ENCODE results near the gene SHBG. TPM values are rescaled to one million over a fixed set of nuclear protein-coding genes. Genes with fewer than 3 reads are reported as not detected.

The SHBG gene
- total and polyA plus RNA-seq, 4 donors = 0.20 to 2.7 (median 1.3) TPM

DNA sequence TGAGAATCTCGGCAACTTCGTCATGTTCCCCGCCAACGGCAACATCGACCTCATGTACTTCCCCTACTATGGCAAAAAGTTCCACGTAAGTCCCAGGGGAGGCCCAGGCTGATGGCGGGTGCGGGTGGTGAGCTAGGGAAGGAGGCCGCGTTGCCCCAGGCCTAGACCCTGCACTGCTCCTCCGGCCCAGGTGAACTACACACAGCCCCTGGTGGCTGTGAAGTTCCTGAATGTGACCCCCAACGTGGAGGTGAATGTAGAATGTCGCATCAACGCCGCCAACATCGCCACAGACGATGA, 25.6 kb downstream of the SHBG start:
- 95% methylated on average over 9 of the region's 17 CpGs for WGBS (ENCODE audit: insufficient coverage)
- no peaks in the 10 kb centered on the region for H3K27me3 ChIP-seq (ENCODE audit: control insufficient read depth, insufficient read depth, low read length)
- H3K9me3 ChIP-seq (ENCODE audit: control insufficient read depth, insufficient read depth, low read length) = no peaks in the 10 kb centered on the region
- no peak overlapping the region for H3K4me3 ChIP-seq (ENCODE audit: low read depth, low read length)
- H3K4me1 ChIP-seq (ENCODE audit: control insufficient read depth, insufficient read depth, low read length) = peaks cover 63% of the 10 kb centered on the region
- H3K27ac ChIP-seq (ENCODE audit: low read depth, low read length) = peak overlapping the region; percentile 84
- no peak for DNase-seq (ENCODE audit: low read depth in 4 of 6, low spot score in 6 of 6)
- H3K36me3 ChIP-seq (ENCODE audit: control insufficient read depth, insufficient read depth, low read length) = peaks cover 38% of the 10 kb centered on the region

GRCh38 chr17:7656958-7657609, 27.1 kb downstream of the SHBG start:
- Histone ChIP-seq H3K4me3 (ENCODE audit: low read depth, low read length) (peak overlapping the region; percentile 1), H3K9me3 (ENCODE audit: control insufficient read depth, insufficient read depth, low read length) (no peaks in the 10 kb centered on the region), H3K4me1 (ENCODE audit: control insufficient read depth, insufficient read depth, low read length) (peaks cover 56% of the 10 kb centered on the region), H3K27me3 (ENCODE audit: control insufficient read depth, insufficient read depth, low read length) (no peaks in the 10 kb centered on the region), H3K36me3 (ENCODE audit: control insufficient read depth, insufficient read depth, low read length) (peaks cover 38% of the 10 kb centered on the region), H3K27ac (ENCODE audit: low read depth, low read length) (peak overlapping the region; percentile 83)
- peak in 5 of 6 donors; percentile 68 to 94 (median 81) for DNase-seq (ENCODE audit: low read depth in 4 of 6, low spot score in 6 of 6)
- 17% methylated on average over 7 of the region's 10 CpGs for WGBS (ENCODE audit: insufficient coverage)

DNA sequence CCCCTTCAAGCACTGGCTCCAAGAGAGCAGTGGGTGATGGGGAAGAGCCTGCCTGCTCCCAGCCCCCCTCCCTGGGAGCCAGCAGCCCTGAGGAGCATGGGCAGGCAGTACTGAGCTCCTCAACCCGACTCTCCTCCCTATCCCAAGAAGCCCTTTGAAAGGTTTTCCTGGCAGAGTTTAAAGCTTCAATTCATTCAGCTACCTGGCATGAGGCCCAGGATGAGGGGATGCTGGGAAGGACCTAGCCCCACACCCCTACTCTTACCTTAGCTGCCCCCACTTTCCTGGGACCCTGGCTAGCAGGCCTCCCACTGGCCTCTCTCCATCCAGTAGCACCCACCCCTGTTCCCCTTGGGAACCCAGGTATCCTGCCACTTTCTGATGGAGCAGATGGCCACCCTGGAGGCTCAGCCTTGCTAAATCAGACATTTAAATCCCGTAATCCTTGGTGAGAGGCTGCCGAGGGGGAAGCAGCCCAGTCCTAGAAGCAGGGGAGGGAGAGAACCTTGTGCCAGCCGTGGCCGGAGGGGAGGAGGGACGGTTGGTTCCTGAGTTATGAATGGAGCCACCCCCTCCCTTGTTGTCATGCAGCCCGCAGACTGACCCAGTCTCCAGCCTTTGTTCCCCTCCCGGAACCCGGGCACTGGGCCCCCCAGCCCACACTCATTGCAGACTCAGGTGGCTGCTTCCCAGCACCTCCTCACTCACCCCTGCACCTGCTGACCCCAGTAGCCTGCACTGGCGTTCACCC, 37.9 kb downstream of the SHBG start:
- Histone ChIP-seq H3K36me3 (ENCODE audit: control insufficient read depth, insufficient read depth, low read length) (peaks cover 49% of the 10 kb centered on the region), H3K27me3 (ENCODE audit: control insufficient read depth, insufficient read depth, low read length) (no peaks in the 10 kb centered on the region), H3K4me1 (ENCODE audit: control insufficient read depth, insufficient read depth, low read length) (peaks cover 27% of the 10 kb centered on the region), H3K4me3 (ENCODE audit: low read depth, low read length) (no peak overlapping the region), H3K27ac (ENCODE audit: low read depth, low read length) (peak overlapping the region; percentile 86), H3K9me3 (ENCODE audit: control insufficient read depth, insufficient read depth, low read length) (no peaks in the 10 kb centered on the region)
- WGBS (ENCODE audit: insufficient coverage) = 26% methylated on average over 5 of the region's 10 CpGs
- peak in 4 of 6 donors; percentile 79 to 96 (median 90) for DNase-seq (ENCODE audit: low read depth in 4 of 6, low spot score in 6 of 6)

- Histone ChIP-seq H3K4me3 (ENCODE audit: low read depth, low read length) (no peak overlapping the region), H3K27me3 (ENCODE audit: control insufficient read depth, insufficient read depth, low read length) (no peaks in the 10 kb centered on the region), H3K27ac (ENCODE audit: low read depth, low read length) (peak overlapping the region; percentile 86), H3K9me3 (ENCODE audit: control insufficient read depth, insufficient read depth, low read length) (no peaks in the 10 kb centered on the region), H3K4me1 (ENCODE audit: control insufficient read depth, insufficient read depth, low read length) (peaks cover 27% of the 10 kb centered on the region), H3K36me3 (ENCODE audit: control insufficient read depth, insufficient read depth, low read length) (peaks cover 53% of the 10 kb centered on the region)
- WGBS (ENCODE audit: insufficient coverage) = 56% methylated on average over 2 of the region's 7 CpGs
- DNase-seq (ENCODE audit: low read depth in 4 of 6, low spot score in 6 of 6) = no peak
Measured at GRCh38 chr17:7668482-7668881, 38.5 kb downstream of the SHBG start.

GRCh38 chr17:7673239-7673638, 43.3 kb downstream of the SHBG start:
- no peak overlapping the region for H3K4me3 ChIP-seq (ENCODE audit: low read depth, low read length)
- peaks cover 10% of the 10 kb centered on the region for H3K4me1 ChIP-seq (ENCODE audit: control insufficient read depth, insufficient read depth, low read length)
- no peaks in the 10 kb centered on the region for H3K9me3 ChIP-seq (ENCODE audit: control insufficient read depth, insufficient read depth, low read length)
- DNase-seq (ENCODE audit: low read depth in 4 of 6, low spot score in 6 of 6) = no peak
- peaks cover 65% of the 10 kb centered on the region for H3K36me3 ChIP-seq (ENCODE audit: control insufficient read depth, insufficient read depth, low read length)
- no peak overlapping the region for H3K27ac ChIP-seq (ENCODE audit: low read depth, low read length)
- H3K27me3 ChIP-seq (ENCODE audit: control insufficient read depth, insufficient read depth, low read length) = no peaks in the 10 kb centered on the region
- WGBS (ENCODE audit: insufficient coverage) = 100% methylated on average over 1 of the region's 2 CpGs

- Histone ChIP-seq H3K27ac (ENCODE audit: low read depth, low read length) (no peak overlapping the region), H3K36me3 (ENCODE audit: control insufficient read depth, insufficient read depth, low read length) (peaks cover 53% of the 10 kb centered on the region), H3K4me1 (ENCODE audit: control insufficient read depth, insufficient read depth, low read length) (peaks cover 3% of the 10 kb centered on the region), H3K4me3 (ENCODE audit: low read depth, low read length) (no peak overlapping the region), H3K27me3 (ENCODE audit: control insufficient read depth, insufficient read depth, low read length) (no peaks in the 10 kb centered on the region), H3K9me3 (ENCODE audit: control insufficient read depth, insufficient read depth, low read length) (no peaks in the 10 kb centered on the region)
- DNase-seq (ENCODE audit: low read depth in 4 of 6, low spot score in 6 of 6) = no peak
- 96% methylated on average over 13 of the region's 14 CpGs for WGBS (ENCODE audit: insufficient coverage)
Measured at GRCh38 chr17:7674934-7675333, 45.0 kb downstream of the SHBG start.

DNA sequence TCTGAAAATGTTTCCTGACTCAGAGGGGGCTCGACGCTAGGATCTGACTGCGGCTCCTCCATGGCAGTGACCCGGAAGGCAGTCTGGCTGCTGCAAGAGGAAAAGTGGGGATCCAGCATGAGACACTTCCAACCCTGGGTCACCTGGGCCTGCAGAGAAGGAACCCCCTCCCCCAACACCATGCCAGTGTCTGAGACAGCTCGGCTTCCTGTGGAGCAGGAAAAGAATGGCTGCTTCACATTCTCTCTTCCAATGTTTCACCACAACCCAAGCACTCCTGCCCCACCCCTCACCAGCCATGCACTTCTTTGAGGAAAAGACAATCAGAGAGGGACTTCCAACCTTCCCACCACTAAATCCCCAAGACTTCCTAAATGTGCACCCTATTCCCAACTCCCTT, 46.6 kb downstream of the SHBG start:
- H3K36me3 ChIP-seq (ENCODE audit: control insufficient read depth, insufficient read depth, low read length) = peaks cover 42% of the 10 kb centered on the region
- DNase-seq (ENCODE audit: low read depth in 4 of 6, low spot score in 6 of 6) = no peak
- H3K4me3 ChIP-seq (ENCODE audit: low read depth, low read length) = no peak overlapping the region
- H3K9me3 ChIP-seq (ENCODE audit: control insufficient read depth, insufficient read depth, low read length) = no peaks in the 10 kb centered on the region
- no peak overlapping the region for H3K27ac ChIP-seq (ENCODE audit: low read depth, low read length)
- peaks cover 3% of the 10 kb centered on the region for H3K4me1 ChIP-seq (ENCODE audit: control insufficient read depth, insufficient read depth, low read length)
- no peaks in the 10 kb centered on the region for H3K27me3 ChIP-seq (ENCODE audit: control insufficient read depth, insufficient read depth, low read length)
- WGBS (ENCODE audit: insufficient coverage) = 38% methylated on average over 1 of the region's 5 CpGs

DNA sequence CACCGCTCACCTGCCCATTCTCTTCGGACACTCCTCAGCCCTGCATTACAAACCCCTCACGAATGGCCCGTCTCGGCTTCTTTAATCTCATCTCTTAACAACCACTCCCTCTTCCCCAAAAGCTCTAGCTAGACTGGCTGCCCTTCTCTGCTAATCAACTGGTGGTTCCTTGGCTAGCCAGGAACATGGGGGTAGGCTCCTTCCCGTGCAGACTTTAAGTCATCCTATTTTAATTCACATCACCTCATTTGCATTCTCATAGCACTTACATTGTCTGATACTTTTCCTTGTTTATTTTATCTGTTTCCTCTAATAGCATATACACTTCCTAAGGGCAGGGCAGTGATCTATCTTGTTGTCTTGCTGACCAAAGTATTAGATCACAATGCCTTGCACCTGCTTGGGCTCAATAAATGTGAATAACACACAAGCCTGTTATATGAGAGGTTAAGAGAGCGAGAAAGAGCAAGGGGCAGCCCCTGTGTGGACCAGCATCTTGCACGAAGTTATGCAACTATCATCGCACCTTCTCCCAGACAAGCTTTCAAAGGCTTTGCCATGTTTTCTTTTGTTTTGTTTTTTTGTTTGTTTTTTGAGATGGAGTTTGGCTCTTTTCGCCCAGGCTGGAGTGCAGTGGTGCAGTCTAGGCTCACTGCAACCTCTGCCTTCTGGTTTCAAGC, 47.6 kb downstream of the SHBG start:
- peaks cover 3% of the 10 kb centered on the region for H3K4me1 ChIP-seq (ENCODE audit: control insufficient read depth, insufficient read depth, low read length)
- no peak for DNase-seq (ENCODE audit: low read depth in 4 of 6, low spot score in 6 of 6)
- H3K36me3 ChIP-seq (ENCODE audit: control insufficient read depth, insufficient read depth, low read length) = peaks cover 33% of the 10 kb centered on the region
- H3K9me3 ChIP-seq (ENCODE audit: control insufficient read depth, insufficient read depth, low read length) = no peaks in the 10 kb centered on the region
- no peak overlapping the region for H3K27ac ChIP-seq (ENCODE audit: low read depth, low read length)
- WGBS (ENCODE audit: insufficient coverage) = 55% methylated on average over 7 of the region's 10 CpGs
- no peaks in the 10 kb centered on the region for H3K27me3 ChIP-seq (ENCODE audit: control insufficient read depth, insufficient read depth, low read length)
- no peak overlapping the region for H3K4me3 ChIP-seq (ENCODE audit: low read depth, low read length)
